ENCODE data around the gene CRB3. TPM values are rescaled to one million over a fixed set of nuclear protein-coding genes. Genes with fewer than 3 reads are reported as not detected.

Gene CRB3
- total RNA-seq, 1 experiment from 2014 or later: 0.34 TPM

- H3K4me2 ChIP-seq (ENCODE audit: low read depth, low read length, poor library complexity, severe bottlenecking): no peak overlapping the region
- no peak overlapping the region for H3K9ac ChIP-seq (ENCODE audit: low read length)
- H3K27ac ChIP-seq (ENCODE audit: low read length): no peak overlapping the region
- DNase-seq: no peak
- H3K4me3 ChIP-seq (ENCODE audit: low read length): no peak overlapping the region
- no peaks in the 10 kb centered on the region for H3K27me3 ChIP-seq (ENCODE audit: low read length)
- H3K36me3 ChIP-seq (ENCODE audit: insufficient read depth, low read length): no peaks in the 10 kb centered on the region
- H2AFZ ChIP-seq (ENCODE audit: low read length): no peak overlapping the region
- no peaks in the 10 kb centered on the region for H3K9me3 ChIP-seq (ENCODE audit: low read length)
- no peaks in the 10 kb centered on the region for H3K9me2 ChIP-seq (replicated peaks; ENCODE audit: insufficient read depth, low read length)
- no peaks in the 10 kb centered on the region for H3K4me1 ChIP-seq (ENCODE audit: low read length)
- H3K79me2 ChIP-seq (ENCODE audit: low read length): no peaks in the 10 kb centered on the region
- H4K20me1 ChIP-seq (ENCODE audit: insufficient read depth, low read depth, low read length): no peaks in the 10 kb centered on the region
Measured at GRCh38 chr19:6443986-6444385, 20.1 kb upstream of the CRB3 start.

- H3K79me2 ChIP-seq (ENCODE audit: low read length): no peaks in the 10 kb centered on the region
- no peak for DNase-seq
- H3K9me3 ChIP-seq (ENCODE audit: low read length): no peaks in the 10 kb centered on the region
Measured at GRCh38 chr19:6446452-6446851, 17.6 kb upstream of the CRB3 start.

DNA sequence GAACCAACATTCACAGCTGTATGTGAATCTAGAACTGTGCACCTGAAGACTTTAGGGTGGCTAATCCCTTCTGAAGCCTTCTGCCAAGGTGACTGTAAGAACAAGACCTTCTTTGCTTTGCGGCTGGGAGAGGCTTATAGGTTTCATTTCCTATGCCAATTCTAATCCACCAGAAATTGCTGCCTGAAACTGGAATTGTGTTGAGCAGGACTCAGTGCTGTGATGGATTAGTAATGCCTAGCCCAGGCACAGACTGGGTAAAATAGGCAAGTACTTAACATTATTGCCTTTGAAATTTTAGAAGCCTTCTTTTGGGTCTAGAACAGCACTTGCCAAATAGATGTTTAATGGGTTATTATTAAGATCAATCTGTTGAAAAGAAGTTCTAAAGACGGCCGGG is 16.0 kb upstream of the CRB3 start:
- Histone ChIP-seq H3K9me3 (ENCODE audit: low read length) (no peaks in the 10 kb centered on the region), H3K27me3 (ENCODE audit: low read length) (no peaks in the 10 kb centered on the region), H3K4me2 (ENCODE audit: low read depth, low read length, poor library complexity, severe bottlenecking) (no peak overlapping the region), H3K4me3 (ENCODE audit: low read length) (no peak overlapping the region), H3K79me2 (ENCODE audit: low read length) (no peaks in the 10 kb centered on the region), H3K36me3 (ENCODE audit: insufficient read depth, low read length) (0 out of 2 replicates have a peak, but pooled peaks cover 4% of the 10 kb centered on the region), H3K27ac (ENCODE audit: low read length) (no peak overlapping the region), H4K20me1 (ENCODE audit: insufficient read depth, low read depth, low read length) (no peaks in the 10 kb centered on the region), H3K9ac (ENCODE audit: low read length) (no peak overlapping the region), H2AFZ (ENCODE audit: low read length) (no peak overlapping the region), H3K9me2 (replicated peaks; ENCODE audit: insufficient read depth, low read length) (no peaks in the 10 kb centered on the region), H3K4me1 (ENCODE audit: low read length) (no peaks in the 10 kb centered on the region)
- DNase-seq: no peak

More at GRCh38 chr19:6446452-6446851, 17.6 kb upstream of the CRB3 start:
- Histone ChIP-seq H4K20me1 (ENCODE audit: insufficient read depth, low read depth, low read length) (no peaks in the 10 kb centered on the region), H3K4me3 (ENCODE audit: low read length) (no peak overlapping the region), H3K27me3 (ENCODE audit: low read length) (no peaks in the 10 kb centered on the region), H3K27ac (ENCODE audit: low read length) (no peak overlapping the region), H3K36me3 (ENCODE audit: insufficient read depth, low read length) (no peaks in the 10 kb centered on the region), H3K4me2 (ENCODE audit: low read depth, low read length, poor library complexity, severe bottlenecking) (no peak overlapping the region), H2AFZ (ENCODE audit: low read length) (no peak overlapping the region), H3K9ac (ENCODE audit: low read length) (no peak overlapping the region), H3K4me1 (ENCODE audit: low read length) (no peaks in the 10 kb centered on the region), H3K9me2 (replicated peaks; ENCODE audit: insufficient read depth, low read length) (no peaks in the 10 kb centered on the region)

- Histone ChIP-seq H3K27ac (ENCODE audit: low read length) (no peak overlapping the region), H3K9ac (ENCODE audit: low read length) (no peak overlapping the region), H2AFZ (ENCODE audit: low read length) (no peak overlapping the region), H3K9me2 (replicated peaks; ENCODE audit: insufficient read depth, low read length) (no peaks in the 10 kb centered on the region), H3K36me3 (ENCODE audit: insufficient read depth, low read length) (peaks cover 23% of the 10 kb centered on the region), H3K4me2 (ENCODE audit: low read depth, low read length, poor library complexity, severe bottlenecking) (no peak overlapping the region), H3K9me3 (ENCODE audit: low read length) (peaks cover 11% of the 10 kb centered on the region; the same call in 1 of the 2 replicates), H3K4me1 (ENCODE audit: low read length) (no peaks in the 10 kb centered on the region), H3K4me3 (ENCODE audit: low read length) (no peak overlapping the region), H3K27me3 (ENCODE audit: low read length) (no peaks in the 10 kb centered on the region), H4K20me1 (ENCODE audit: insufficient read depth, low read depth, low read length) (no peaks in the 10 kb centered on the region), H3K79me2 (ENCODE audit: low read length) (no peaks in the 10 kb centered on the region)
- no peak for DNase-seq
Measured at GRCh38 chr19:6450166-6450565, 13.9 kb upstream of the CRB3 start.

DNA sequence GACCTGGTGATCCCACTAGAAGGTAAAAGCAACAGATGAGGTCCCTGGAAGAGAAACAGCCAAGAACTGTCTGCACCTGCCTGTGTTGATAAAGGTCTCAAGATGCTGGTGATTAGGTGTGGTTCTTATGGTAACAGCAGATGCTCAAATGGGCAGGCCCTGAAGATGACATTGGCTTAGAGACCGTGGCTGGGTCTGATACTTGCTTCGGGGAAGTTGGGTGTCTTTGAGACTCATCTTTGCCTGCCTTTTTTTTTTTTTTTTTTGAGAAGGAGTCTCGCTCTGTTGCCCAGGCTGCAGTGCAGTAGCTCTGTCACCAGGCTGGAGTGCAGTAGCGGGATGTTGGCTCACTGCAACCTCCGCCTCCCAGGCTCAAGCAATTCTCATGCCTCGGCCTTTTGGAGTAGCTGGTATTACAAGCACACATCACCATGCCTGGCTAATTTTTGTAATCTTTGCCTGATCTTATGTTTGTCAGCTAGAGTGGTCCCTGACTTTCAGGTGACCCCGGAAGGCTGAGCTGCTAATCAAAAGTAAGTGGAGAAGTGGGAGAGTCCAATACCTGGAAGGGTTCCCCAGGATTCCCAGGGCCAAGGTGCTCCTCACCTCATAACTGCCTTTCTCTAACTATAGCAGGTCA is 12.4 kb upstream of the CRB3 start:
- H3K36me3 ChIP-seq (ENCODE audit: insufficient read depth, low read length): peaks cover 26% of the 10 kb centered on the region
- H3K9me2 ChIP-seq (replicated peaks; ENCODE audit: insufficient read depth, low read length): no peaks in the 10 kb centered on the region
- no peak for DNase-seq
- no peaks in the 10 kb centered on the region for H3K4me1 ChIP-seq (ENCODE audit: low read length)
- H3K4me2 ChIP-seq (ENCODE audit: low read depth, low read length, poor library complexity, severe bottlenecking): no peak overlapping the region
- no peak overlapping the region for H2AFZ ChIP-seq (ENCODE audit: low read length)
- no peaks in the 10 kb centered on the region for H3K79me2 ChIP-seq (ENCODE audit: low read length)
- H3K27ac ChIP-seq (ENCODE audit: low read length): no peak overlapping the region
- H3K4me3 ChIP-seq (ENCODE audit: low read length): no peak overlapping the region
- no peaks in the 10 kb centered on the region for H4K20me1 ChIP-seq (ENCODE audit: insufficient read depth, low read depth, low read length)
- H3K27me3 ChIP-seq (ENCODE audit: low read length): no peaks in the 10 kb centered on the region
- no peak overlapping the region for H3K9ac ChIP-seq (ENCODE audit: low read length)
- peaks cover 11% of the 10 kb centered on the region; the same call in 1 of the 2 replicates for H3K9me3 ChIP-seq (ENCODE audit: low read length)

- H3K36me3 ChIP-seq (ENCODE audit: insufficient read depth, low read length): peaks cover 28% of the 10 kb centered on the region
- no peaks in the 10 kb centered on the region for H3K4me1 ChIP-seq (ENCODE audit: low read length)
- H3K9me2 ChIP-seq (replicated peaks; ENCODE audit: insufficient read depth, low read length): no peaks in the 10 kb centered on the region
Measured at GRCh38 chr19:6452223-6452614, 11.9 kb upstream of the CRB3 start.

GRCh38 chr19:6452899-6453298 is 11.2 kb upstream of the CRB3 start:
- no peak overlapping the region for H2AFZ ChIP-seq (ENCODE audit: low read length)
- H3K4me3 ChIP-seq (ENCODE audit: low read length): no peak overlapping the region
- no peaks in the 10 kb centered on the region for H4K20me1 ChIP-seq (ENCODE audit: insufficient read depth, low read depth, low read length)
- H3K9me2 ChIP-seq (replicated peaks; ENCODE audit: insufficient read depth, low read length): no peaks in the 10 kb centered on the region
- H3K4me2 ChIP-seq (ENCODE audit: low read depth, low read length, poor library complexity, severe bottlenecking): no peak overlapping the region
- H3K27ac ChIP-seq (ENCODE audit: low read length): no peak overlapping the region
- DNase-seq: no peak
- peaks cover 6% of the 10 kb centered on the region for H3K4me1 ChIP-seq (ENCODE audit: low read length)
- no peaks in the 10 kb centered on the region for H3K27me3 ChIP-seq (ENCODE audit: low read length)
- H3K36me3 ChIP-seq (ENCODE audit: insufficient read depth, low read length): peaks cover 31% of the 10 kb centered on the region
- no peak overlapping the region for H3K9ac ChIP-seq (ENCODE audit: low read length)
- peaks cover 11% of the 10 kb centered on the region; the same call in 1 of the 2 replicates for H3K9me3 ChIP-seq (ENCODE audit: low read length)
- H3K79me2 ChIP-seq (ENCODE audit: low read length): no peaks in the 10 kb centered on the region

More at GRCh38 chr19:6452223-6452614, 11.9 kb upstream of the CRB3 start:
- Histone ChIP-seq H3K79me2 (ENCODE audit: low read length) (no peaks in the 10 kb centered on the region), H3K9me3 (ENCODE audit: low read length) (peaks cover 11% of the 10 kb centered on the region; the same call in 1 of the 2 replicates), H3K4me3 (ENCODE audit: low read length) (no peak overlapping the region), H3K9ac (ENCODE audit: low read length) (no peak overlapping the region), H3K27me3 (ENCODE audit: low read length) (no peaks in the 10 kb centered on the region), H3K4me2 (ENCODE audit: low read depth, low read length, poor library complexity, severe bottlenecking) (no peak overlapping the region), H2AFZ (ENCODE audit: low read length) (no peak overlapping the region), H3K27ac (ENCODE audit: low read length) (no peak overlapping the region), H4K20me1 (ENCODE audit: insufficient read depth, low read depth, low read length) (no peaks in the 10 kb centered on the region)
- DNase-seq: no peak

DNA sequence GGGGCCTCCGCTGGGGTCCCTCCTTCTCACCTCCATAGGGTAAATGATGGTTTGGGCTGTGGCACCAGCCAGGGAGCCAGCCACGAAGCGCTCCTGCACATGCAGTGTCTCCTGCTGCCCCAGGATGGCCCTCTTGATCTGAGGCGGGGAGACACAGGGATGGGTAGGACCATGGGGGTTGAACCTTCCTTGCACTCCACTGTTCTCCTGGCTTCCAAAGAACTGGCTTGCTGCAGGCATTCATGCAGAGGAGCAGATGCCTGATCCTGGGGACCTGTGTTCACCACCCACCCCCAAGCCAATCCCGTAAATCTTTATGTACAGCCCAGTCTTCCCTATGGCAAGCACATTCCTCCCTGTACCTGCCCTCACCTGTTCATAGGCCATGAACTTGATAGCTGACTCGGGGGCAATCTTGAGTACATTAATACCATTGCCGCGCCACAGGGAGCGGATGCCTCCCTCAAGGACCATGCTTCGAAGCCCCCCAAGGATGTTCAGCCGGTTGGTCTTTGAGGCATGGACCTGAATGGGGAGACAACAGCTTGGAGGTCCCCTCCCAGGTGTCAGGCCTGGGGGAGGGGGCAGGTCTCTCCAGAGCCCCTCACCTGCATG is 10.0 kb upstream of the CRB3 start:
- H3K36me3 ChIP-seq (ENCODE audit: insufficient read depth, low read length): peaks cover 31% of the 10 kb centered on the region
- H3K27me3 ChIP-seq (ENCODE audit: low read length): no peaks in the 10 kb centered on the region
- no peaks in the 10 kb centered on the region for H4K20me1 ChIP-seq (ENCODE audit: insufficient read depth, low read depth, low read length)
- no peak overlapping the region for H2AFZ ChIP-seq (ENCODE audit: low read length)
- H3K4me2 ChIP-seq (ENCODE audit: low read depth, low read length, poor library complexity, severe bottlenecking): no peak overlapping the region
- H3K9me3 ChIP-seq (ENCODE audit: low read length): peaks cover 11% of the 10 kb centered on the region; the same call in 1 of the 2 replicates
- no peak overlapping the region for H3K27ac ChIP-seq (ENCODE audit: low read length)
- no peak overlapping the region for H3K4me3 ChIP-seq (ENCODE audit: low read length)
- no peak overlapping the region for H3K9ac ChIP-seq (ENCODE audit: low read length)
- H3K9me2 ChIP-seq (replicated peaks; ENCODE audit: insufficient read depth, low read length): no peaks in the 10 kb centered on the region
- H3K79me2 ChIP-seq (ENCODE audit: low read length): peaks cover 6% of the 10 kb centered on the region
- H3K4me1 ChIP-seq (ENCODE audit: low read length): peaks cover 17% of the 10 kb centered on the region
- DNase-seq: no peak

All from Karpas-422 (cell line).